Measurements from ENCODE around the gene EIF2D. TPM values are rescaled to one million over a fixed set of nuclear protein-coding genes. Genes with fewer than 3 reads are reported as not detected.

EIF2D gene
- total and polyA plus RNA-seq, 9 of the 15 experiments (the other 6 are each of a cell fraction or from before 2014, with no cell fraction given): 81.1 to 138 (median 93.9) TPM

DNA sequence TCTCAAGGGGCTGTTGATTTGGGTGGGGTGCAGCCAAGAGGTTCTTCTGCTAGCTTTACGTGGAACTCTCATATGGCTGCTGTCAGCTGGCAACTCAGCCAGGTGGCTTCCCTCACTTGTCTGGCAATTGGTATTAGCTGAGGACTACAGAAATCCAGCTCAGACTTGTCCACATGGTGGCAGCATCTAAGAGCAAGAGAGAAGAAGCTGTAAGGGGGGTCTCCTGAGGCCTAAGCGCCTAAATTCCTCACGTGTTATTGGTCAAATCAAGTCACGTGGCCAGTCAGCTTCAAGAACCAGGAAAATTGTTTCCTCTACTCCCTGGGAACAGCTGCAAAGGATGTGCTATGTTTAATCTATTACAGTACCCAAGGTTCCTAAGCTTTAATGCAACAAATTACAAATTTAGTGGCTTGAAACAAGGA lies 18.8 kb upstream of the EIF2D start (continued):
- TF ChIP-seq, protein P1, sequence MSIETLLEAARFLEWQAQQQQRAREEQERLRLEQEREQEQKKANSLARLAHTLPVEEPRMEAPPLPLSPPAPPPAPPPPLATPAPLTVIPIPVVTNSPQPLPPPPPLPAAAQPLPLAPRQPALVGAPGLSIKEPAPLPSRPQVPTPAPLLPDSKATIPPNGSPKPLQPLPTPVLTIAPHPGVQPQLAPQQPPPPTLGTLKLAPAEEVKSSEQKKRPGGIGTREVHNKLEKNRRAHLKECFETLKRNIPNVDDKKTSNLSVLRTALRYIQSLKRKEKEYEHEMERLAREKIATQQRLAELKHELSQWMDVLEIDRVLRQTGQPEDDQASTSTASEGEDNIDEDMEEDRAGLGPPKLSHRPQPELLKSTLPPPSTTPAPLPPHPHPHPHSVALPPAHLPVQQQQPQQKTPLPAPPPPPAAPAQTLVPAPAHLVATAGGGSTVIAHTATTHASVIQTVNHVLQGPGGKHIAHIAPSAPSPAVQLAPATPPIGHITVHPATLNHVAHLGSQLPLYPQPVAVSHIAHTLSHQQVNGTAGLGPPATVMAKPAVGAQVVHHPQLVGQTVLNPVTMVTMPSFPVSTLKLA (conservative IDR thresholded peaks at IDR 0.05): peak in 1 of 2 experiments; percentile 31; a peak in 2 of 4 replicates
- TF ChIP-seq, protein P2, sequence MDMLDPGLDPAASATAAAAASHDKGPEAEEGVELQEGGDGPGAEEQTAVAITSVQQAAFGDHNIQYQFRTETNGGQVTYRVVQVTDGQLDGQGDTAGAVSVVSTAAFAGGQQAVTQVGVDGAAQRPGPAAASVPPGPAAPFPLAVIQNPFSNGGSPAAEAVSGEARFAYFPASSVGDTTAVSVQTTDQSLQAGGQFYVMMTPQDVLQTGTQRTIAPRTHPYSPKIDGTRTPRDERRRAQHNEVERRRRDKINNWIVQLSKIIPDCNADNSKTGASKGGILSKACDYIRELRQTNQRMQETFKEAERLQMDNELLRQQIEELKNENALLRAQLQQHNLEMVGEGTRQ (CRISPR knock-in tag; IDR thresholded peaks at IDR 0.05): peak; percentile 91
- TF ChIP-seq NFIC (IDR thresholded peaks at IDR 0.05): no peak
- TF ChIP-seq ZNF57 (CRISPR knock-in tag; IDR thresholded peaks at IDR 0.05): no peak
- TF ChIP-seq CC2D1A (IDR thresholded peaks at IDR 0.05): peak; percentile 74
- TF ChIP-seq, protein P3, sequence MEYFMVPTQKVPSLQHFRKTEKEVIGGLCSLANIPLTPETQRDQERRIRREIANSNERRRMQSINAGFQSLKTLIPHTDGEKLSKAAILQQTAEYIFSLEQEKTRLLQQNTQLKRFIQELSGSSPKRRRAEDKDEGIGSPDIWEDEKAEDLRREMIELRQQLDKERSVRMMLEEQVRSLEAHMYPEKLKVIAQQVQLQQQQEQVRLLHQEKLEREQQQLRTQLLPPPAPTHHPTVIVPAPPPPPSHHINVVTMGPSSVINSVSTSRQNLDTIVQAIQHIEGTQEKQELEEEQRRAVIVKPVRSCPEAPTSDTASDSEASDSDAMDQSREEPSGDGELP (CRISPR knock-in tag; IDR thresholded peaks at IDR 0.05; ENCODE audit: borderline replicate concordance): peak; percentile 60; the same call in 1 of the 2 replicates
- TF ChIP-seq RAD51 (IDR thresholded peaks at IDR 0.05; ENCODE audit: borderline replicate concordance, low read depth): peak; percentile 95
- TF ChIP-seq SMC3 (conservative IDR thresholded peaks at IDR 0.05; ENCODE audit: insufficient read depth, low read depth, low read length): peak; percentile 76
- TF ChIP-seq, protein P4, sequence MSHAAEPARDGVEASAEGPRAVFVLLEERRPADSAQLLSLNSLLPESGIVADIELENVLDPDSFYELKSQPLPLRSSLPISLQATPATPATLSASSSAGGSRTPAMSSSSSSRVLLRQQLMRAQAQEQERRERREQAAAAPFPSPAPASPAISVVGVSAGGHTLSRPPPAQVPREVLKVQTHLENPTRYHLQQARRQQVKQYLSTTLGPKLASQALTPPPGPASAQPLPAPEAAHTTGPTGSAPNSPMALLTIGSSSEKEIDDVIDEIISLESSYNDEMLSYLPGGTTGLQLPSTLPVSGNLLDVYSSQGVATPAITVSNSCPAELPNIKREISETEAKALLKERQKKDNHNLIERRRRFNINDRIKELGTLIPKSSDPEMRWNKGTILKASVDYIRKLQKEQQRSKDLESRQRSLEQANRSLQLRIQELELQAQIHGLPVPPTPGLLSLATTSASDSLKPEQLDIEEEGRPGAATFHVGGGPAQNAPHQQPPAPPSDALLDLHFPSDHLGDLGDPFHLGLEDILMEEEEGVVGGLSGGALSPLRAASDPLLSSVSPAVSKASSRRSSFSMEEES (CRISPR knock-in tag; IDR thresholded peaks at IDR 0.05): peak; percentile 89
- no peak for TF ChIP-seq ATF7 (IDR thresholded peaks at IDR 0.05)
- no peak for TF ChIP-seq ZNF282 (CRISPR knock-in tag; IDR thresholded peaks at IDR 0.05)
- TF ChIP-seq XRCC3 (IDR thresholded peaks at IDR 0.05): no peak
- no peak for TF ChIP-seq PHF21A (IDR thresholded peaks at IDR 0.05; ENCODE audit: borderline replicate concordance, low read depth)
- TF ChIP-seq ZNF23 (CRISPR knock-in tag; IDR thresholded peaks at IDR 0.05): no peak
- TF ChIP-seq, protein P5, sequence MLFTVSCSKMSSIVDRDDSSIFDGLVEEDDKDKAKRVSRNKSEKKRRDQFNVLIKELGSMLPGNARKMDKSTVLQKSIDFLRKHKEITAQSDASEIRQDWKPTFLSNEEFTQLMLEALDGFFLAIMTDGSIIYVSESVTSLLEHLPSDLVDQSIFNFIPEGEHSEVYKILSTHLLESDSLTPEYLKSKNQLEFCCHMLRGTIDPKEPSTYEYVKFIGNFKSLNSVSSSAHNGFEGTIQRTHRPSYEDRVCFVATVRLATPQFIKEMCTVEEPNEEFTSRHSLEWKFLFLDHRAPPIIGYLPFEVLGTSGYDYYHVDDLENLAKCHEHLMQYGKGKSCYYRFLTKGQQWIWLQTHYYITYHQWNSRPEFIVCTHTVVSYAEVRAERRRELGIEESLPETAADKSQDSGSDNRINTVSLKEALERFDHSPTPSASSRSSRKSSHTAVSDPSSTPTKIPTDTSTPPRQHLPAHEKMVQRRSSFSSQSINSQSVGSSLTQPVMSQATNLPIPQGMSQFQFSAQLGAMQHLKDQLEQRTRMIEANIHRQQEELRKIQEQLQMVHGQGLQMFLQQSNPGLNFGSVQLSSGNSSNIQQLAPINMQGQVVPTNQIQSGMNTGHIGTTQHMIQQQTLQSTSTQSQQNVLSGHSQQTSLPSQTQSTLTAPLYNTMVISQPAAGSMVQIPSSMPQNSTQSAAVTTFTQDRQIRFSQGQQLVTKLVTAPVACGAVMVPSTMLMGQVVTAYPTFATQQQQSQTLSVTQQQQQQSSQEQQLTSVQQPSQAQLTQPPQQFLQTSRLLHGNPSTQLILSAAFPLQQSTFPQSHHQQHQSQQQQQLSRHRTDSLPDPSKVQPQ (CRISPR knock-in tag; IDR thresholded peaks at IDR 0.05; ENCODE audit: borderline replicate concordance): no peak
- no peak for TF ChIP-seq TGIF2 (CRISPR knock-in tag; IDR thresholded peaks at IDR 0.05)
- TF ChIP-seq ZNF79 (CRISPR knock-in tag; IDR thresholded peaks at IDR 0.05; ENCODE audit: low read depth): no peak
- no peak for TF ChIP-seq NBN (IDR thresholded peaks at IDR 0.05; ENCODE audit: low read depth)
- TF ChIP-seq CBFA2T3 (IDR thresholded peaks at IDR 0.05): no peak
- no peak for TF ChIP-seq STAG1 (CRISPR knock-in tag; IDR thresholded peaks at IDR 0.05; ENCODE audit: borderline replicate concordance)
- no peak for TF ChIP-seq ELF4 (CRISPR knock-in tag; IDR thresholded peaks at IDR 0.05)
- TF ChIP-seq ZNF780A (CRISPR knock-in tag; IDR thresholded peaks at IDR 0.05): no peak
- no peak for TF ChIP-seq L3MBTL2 (IDR thresholded peaks at IDR 0.05)
- TF ChIP-seq ZNF583 (CRISPR knock-in tag; IDR thresholded peaks at IDR 0.05): no peak
- no peak for TF ChIP-seq CHD2 (IDR thresholded peaks at IDR 0.05; ENCODE audit: low read depth, low read length)
